ENCODE results near the gene KRTAP21-2. TPM values are rescaled to one million over a fixed set of nuclear protein-coding genes. Genes with fewer than 3 reads are reported as not detected.

KRTAP21-2 gene
- total and polyA plus RNA-seq, 2 experiments from 2014 or later, result not detected

- Histone ChIP-seq H4K20me1 (replicated peaks; ENCODE audit: insufficient read depth) (no peaks in the 10 kb centered on the region), H3K4me2 (no peak overlapping the region), H2AFZ (no peak overlapping the region), H3K27ac (ENCODE audit: low read depth) (no peak overlapping the region), H3F3A (replicated peaks; ENCODE audit: low read depth) (no peaks in the 10 kb centered on the region), H3K79me2 (replicated peaks; ENCODE audit: insufficient read depth) (no peaks in the 10 kb centered on the region), H3K4me1 (ENCODE audit: insufficient read depth) (peaks cover 3% of the 10 kb centered on the region), H3K36me3 (ENCODE audit: insufficient read depth) (no peaks in the 10 kb centered on the region), H3K9me2 (ENCODE audit: insufficient read depth) (no peaks in the 10 kb centered on the region), H3K4me3 (no peak overlapping the region), H3K27me3 (ENCODE audit: insufficient read depth) (no peaks in the 10 kb centered on the region)
- DNase-seq (ENCODE audit: low spot score), result peak; percentile 28
- H3K36me3 Mint-ChIP-seq (ENCODE audit: low read depth), result no peaks in the 10 kb centered on the region
- ATAC-seq, result 0 out of 3 replicates have a peak, but pooled peaks have one; percentile 25
- no peak overlapping the region for H3K27ac Mint-ChIP-seq
- H3K27me3 Mint-ChIP-seq (ENCODE audit: insufficient read depth, low read depth, poor library complexity), result peaks cover 2% of the 10 kb centered on the region
- TF ChIP-seq EZH2 (IDR thresholded peaks at IDR 0.05; ENCODE audit: low read depth, unreplicated experiment) (no peak), CTCF (conservative IDR thresholded peaks at IDR 0.05; ENCODE audit: low read depth in 2 of 2) (peak; percentile 32 to 48; a peak in 3 of 4 replicates)
- H3K9me3 Mint-ChIP-seq, result no peaks in the 10 kb centered on the region
- no peak overlapping the region for H3K4me3 Mint-ChIP-seq
- no peaks in the 10 kb centered on the region for H3K4me1 Mint-ChIP-seq
Observed at GRCh38 chr21:30714456-30714855, 32.6 kb downstream of the KRTAP21-2 start.

GRCh38 chr21:30713766-30714165, 33.3 kb downstream of the KRTAP21-2 start:
- DNase-seq (ENCODE audit: low spot score) (no peak), ATAC-seq (no peak)
- H3K27ac ChIP-seq (ENCODE audit: low read depth), result no peak overlapping the region
- H3K4me3 ChIP-seq, result no peak overlapping the region
- no peaks in the 10 kb centered on the region for H3F3A ChIP-seq (replicated peaks; ENCODE audit: low read depth)
- no peaks in the 10 kb centered on the region for H4K20me1 ChIP-seq (replicated peaks; ENCODE audit: insufficient read depth)
- no peak overlapping the region for H3K27ac Mint-ChIP-seq
- no peaks in the 10 kb centered on the region for H3K27me3 ChIP-seq (ENCODE audit: insufficient read depth)
- no peak overlapping the region for H3K4me2 ChIP-seq
- peaks cover 3% of the 10 kb centered on the region for H3K4me1 ChIP-seq (ENCODE audit: insufficient read depth)
- no peaks in the 10 kb centered on the region for H3K36me3 ChIP-seq (ENCODE audit: insufficient read depth)
- TF ChIP-seq EZH2phosphoT487 (IDR thresholded peaks at IDR 0.05; ENCODE audit: unreplicated experiment) (no peak), ETS1 (IDR thresholded peaks at IDR 0.05) (no peak), CREB1 (CRISPR knock-in tag; IDR thresholded peaks at IDR 0.05; ENCODE audit: low read depth) (no peak), REST (IDR thresholded peaks at IDR 0.05; ENCODE audit: unreplicated experiment) (no peak), JUNB (IDR thresholded peaks at IDR 0.05; ENCODE audit: unreplicated experiment) (no peak), STAT1 (IDR thresholded peaks at IDR 0.05; ENCODE audit: unreplicated experiment) (no peak), ZNF114 (CRISPR knock-in tag; IDR thresholded peaks at IDR 0.05) (no peak), EZH2 (IDR thresholded peaks at IDR 0.05; ENCODE audit: low read depth, unreplicated experiment) (no peak), POLR2AphosphoS5 (IDR thresholded peaks at IDR 0.05; ENCODE audit: low read depth) (no peak), NANOG (IDR thresholded peaks at IDR 0.05; ENCODE audit: borderline replicate concordance) (no peak), CTCF (conservative IDR thresholded peaks at IDR 0.05; ENCODE audit: low read depth in 2 of 2) (no peak)
- no peaks in the 10 kb centered on the region for H3K36me3 Mint-ChIP-seq (ENCODE audit: low read depth)
- H3K9me3 Mint-ChIP-seq, result no peaks in the 10 kb centered on the region
- H3K4me3 Mint-ChIP-seq, result no peak overlapping the region
- H3K27me3 Mint-ChIP-seq (ENCODE audit: insufficient read depth, low read depth, poor library complexity), result peaks cover 2% of the 10 kb centered on the region
- no peaks in the 10 kb centered on the region for H3K79me2 ChIP-seq (replicated peaks; ENCODE audit: insufficient read depth)
- H3K9me2 ChIP-seq (ENCODE audit: insufficient read depth), result no peaks in the 10 kb centered on the region
- H2AFZ ChIP-seq, result no peak overlapping the region
- H3K4me1 Mint-ChIP-seq, result no peaks in the 10 kb centered on the region

Measured in GM23338 (cell line).